HG03342 (cell line): ENCODE data around the gene MYO3B.

Experiments used
- ATAC-seq: cut with Tn5 transposase; IDR thresholded peaks from one replicate; pipeline ENCODE4 v1.9.1; 2021; ENCODE audit warnings: mild to moderate bottlenecking, moderate library complexity; ENCODE audit not compliant: unreplicated experiment

MYO3B gene

GRCh38 chr2:170362871-170363631, 185.1 kb downstream of the MYO3B start:
- ATAC-seq = no peak

- ATAC-seq = no peak
These were observed 187.1 kb downstream of the MYO3B start for GRCh38 chr2:170365003-170365402.

- ATAC-seq = no peak
These were observed 187.7 kb downstream of the MYO3B start for GRCh38 chr2:170365686-170366085.

- no peak for ATAC-seq
These were observed 190.4 kb downstream of the MYO3B start for GRCh38 chr2:170368370-170368769.

GRCh38 chr2:170369228-170369627, 191.3 kb downstream of the MYO3B start:
- no peak for ATAC-seq

- no peak for ATAC-seq
These were observed 191.9 kb downstream of the MYO3B start for GRCh38 chr2:170369894-170370293.

GRCh38 chr2:170371231-170371998, 193.5 kb downstream of the MYO3B start:
- ATAC-seq = no peak

GRCh38 chr2:170375192-170375591, 197.2 kb downstream of the MYO3B start:
- no peak for ATAC-seq

GRCh38 chr2:170377500-170378207, 199.7 kb downstream of the MYO3B start:
- no peak for ATAC-seq

GRCh38 chr2:170380267-170380666, 202.3 kb downstream of the MYO3B start:
- ATAC-seq = no peak

- ATAC-seq = no peak
These were observed 203.7 kb downstream of the MYO3B start for GRCh38 chr2:170381678-170382077.

GRCh38 chr2:170386554-170386953, 208.6 kb downstream of the MYO3B start:
- no peak for ATAC-seq

- no peak for ATAC-seq
These were observed 213.1 kb downstream of the MYO3B start for GRCh38 chr2:170391018-170391417.

- no peak for ATAC-seq
These were observed 213.8 kb downstream of the MYO3B start for GRCh38 chr2:170391697-170392096.

- no peak for ATAC-seq
These were observed 216.0 kb downstream of the MYO3B start for GRCh38 chr2:170393861-170394498.

GRCh38 chr2:170394641-170395387, 216.9 kb downstream of the MYO3B start:
- ATAC-seq = no peak

GRCh38 chr2:170396799-170397459, 219.0 kb downstream of the MYO3B start:
- ATAC-seq = no peak

GRCh38 chr2:170401187-170401586, 223.2 kb downstream of the MYO3B start:
- ATAC-seq = no peak

GRCh38 chr2:170404846-170405245, 226.9 kb downstream of the MYO3B start:
- no peak for ATAC-seq

GRCh38 chr2:170405326-170405725, 227.4 kb downstream of the MYO3B start:
- ATAC-seq = no peak
